Left ventricle myocardium superior (tissue), 1 donor: ENCODE measurements around the gene PTPRN2. TPM values are rescaled to one million over a fixed set of nuclear protein-coding genes. Genes with fewer than 3 reads are reported as not detected.
"Not testable (repeated sequence)": the region's sequence is repeated elsewhere in the genome, so short reads cannot be mapped to it uniquely, and the experiment has no call there.

Experiments used
- ATAC-seq: fragments of 200-7000 bp; cut with Tn5 transposase; one replicate; pipeline ENCODE4 v1.9.1; 2020; ENCODE audit warnings: mild to moderate bottlenecking, moderate library complexity
- DNase-seq: peaks from one replicate; pipeline ENCODE4 v3.0.0-alpha.2; 2020
- intact Hi-C: fragments of 100-400 bp; cut with micrococcal nuclease; formaldehyde crosslinking; loops from one replicate; pipeline ENCODE4 v1.11.0; 2022
- total RNA-seq: library from RNA; stranded (reverse); fragmentation: NEBNext Ultra II Directional; extraction: Animal tissue kit (Norgen Biotek cat#: 25700); gene quantifications from one replicate; pipeline ENCODE4 v1.2.1, GENCODE V29; 2021
- donor health status: DM: no; HTN: yes; CAD: no; lungs with severe emphysema.

The PTPRN2 gene
- total RNA-seq, 1 donor from 2014 or later = 1.3 TPM

DNA sequence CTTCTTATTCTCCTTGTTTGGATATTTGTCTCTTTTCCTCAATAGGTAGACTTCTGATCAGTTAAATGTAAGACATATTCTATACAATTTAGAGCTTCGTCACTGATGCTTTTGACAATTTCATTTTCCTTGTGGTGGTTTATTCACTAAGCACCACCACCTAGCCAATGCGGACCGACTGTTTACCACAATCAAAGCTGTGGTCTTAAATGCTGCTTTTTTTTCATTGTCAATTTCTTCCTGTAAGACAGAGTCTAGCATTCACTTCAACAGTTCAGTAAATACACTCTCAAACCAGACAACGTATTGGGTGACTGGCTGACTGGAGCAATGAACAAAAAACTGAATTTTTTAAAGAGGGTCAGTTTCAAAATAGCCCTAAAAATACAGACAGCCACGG is 1011.8 kb downstream of the PTPRN2 start:
- DNase-seq (no peak), ATAC-seq (no peak)
- intact Hi-C loops = no loop called here

DNA sequence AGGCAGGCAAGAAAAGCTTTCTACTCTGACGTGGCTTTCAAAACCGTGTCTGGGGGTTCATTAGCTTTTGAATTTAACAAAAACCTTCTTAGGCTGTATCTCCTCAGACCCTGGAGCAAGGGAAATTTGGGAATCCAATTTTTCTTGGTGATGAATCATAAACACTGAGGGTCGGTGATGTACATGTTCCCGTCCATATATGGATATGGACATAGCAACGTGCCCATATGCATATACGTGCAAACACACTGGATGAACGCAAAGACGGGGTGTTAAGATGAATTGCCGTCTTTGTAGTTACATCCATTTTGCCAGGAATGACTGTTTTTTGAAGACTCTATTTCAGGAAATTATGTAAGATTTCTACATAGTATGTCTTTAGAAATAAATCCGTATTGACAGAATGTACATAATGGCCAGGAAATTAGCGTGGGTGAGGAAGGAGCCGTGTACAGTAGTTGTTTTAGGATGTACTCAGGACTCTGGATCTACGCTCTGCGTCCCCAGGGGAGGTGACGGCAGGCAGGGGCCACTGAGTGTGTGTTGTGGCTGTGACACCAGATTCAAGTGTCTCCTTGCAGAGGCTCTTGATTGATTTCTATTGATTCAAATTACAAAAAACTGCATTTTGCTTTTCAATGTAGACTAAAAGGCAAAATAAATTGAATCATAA is 1012.6 kb downstream of the PTPRN2 start:
- DNase-seq = no peak
- no peak for ATAC-seq
- intact Hi-C loops = no loop called here

DNA sequence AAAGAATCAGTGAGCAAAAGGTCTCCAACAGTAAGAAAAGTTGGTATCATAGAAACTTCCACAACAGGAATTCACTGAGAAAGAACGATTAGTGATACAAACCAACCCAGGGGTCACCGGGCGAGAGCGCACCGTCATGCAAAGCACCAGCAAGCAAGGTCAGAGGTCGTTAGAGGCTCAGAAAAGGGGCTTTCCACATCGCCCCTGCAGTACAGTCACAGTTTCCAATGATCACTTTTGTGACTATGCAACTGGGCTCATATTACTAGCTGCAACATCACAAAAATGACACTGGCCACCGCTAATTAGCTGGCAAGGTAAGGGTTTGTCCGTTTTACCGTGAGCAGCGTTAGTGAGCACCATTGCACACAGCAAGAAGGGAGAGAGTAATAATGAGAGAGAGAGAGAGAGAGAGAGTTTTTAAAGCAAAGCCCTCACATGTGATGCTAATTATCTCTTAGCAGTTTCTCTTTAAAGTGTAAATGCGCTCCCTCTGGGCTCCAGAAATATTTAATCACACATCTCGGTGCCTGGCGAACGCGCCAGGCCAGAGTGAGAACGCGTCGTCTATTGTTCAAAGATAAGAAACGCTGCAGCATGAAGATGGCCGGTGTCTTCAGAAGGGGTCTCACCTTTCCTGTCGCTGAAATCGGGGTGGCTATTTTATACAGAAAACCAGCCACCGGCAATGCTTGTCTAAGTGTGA is 1013.4 kb downstream of the PTPRN2 start:
- ATAC-seq = no peak
- no peak for DNase-seq
- intact Hi-C loops = no loop called here

DNA sequence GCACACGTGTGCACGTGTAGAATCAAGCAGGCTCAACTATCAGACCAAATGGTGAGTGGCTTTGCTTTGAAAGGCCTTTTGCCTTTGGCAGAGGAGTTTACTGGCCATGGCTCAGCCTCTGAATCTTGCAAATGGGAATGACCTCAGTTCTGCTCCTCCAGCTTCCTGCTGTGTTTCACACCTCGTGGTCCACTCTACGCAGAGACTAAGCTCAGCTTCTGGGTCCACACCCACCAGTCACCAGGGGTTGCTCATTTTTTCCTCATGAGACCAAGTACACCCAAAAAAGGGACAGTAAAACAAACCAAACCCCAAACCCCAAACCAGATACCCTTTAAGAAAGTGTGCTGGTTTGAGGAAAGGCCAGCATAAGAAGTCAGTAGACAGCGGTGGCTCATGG is 1014.4 kb downstream of the PTPRN2 start:
- intact Hi-C loops = no loop called here
- DNase-seq (no peak), ATAC-seq (no peak)

DNA sequence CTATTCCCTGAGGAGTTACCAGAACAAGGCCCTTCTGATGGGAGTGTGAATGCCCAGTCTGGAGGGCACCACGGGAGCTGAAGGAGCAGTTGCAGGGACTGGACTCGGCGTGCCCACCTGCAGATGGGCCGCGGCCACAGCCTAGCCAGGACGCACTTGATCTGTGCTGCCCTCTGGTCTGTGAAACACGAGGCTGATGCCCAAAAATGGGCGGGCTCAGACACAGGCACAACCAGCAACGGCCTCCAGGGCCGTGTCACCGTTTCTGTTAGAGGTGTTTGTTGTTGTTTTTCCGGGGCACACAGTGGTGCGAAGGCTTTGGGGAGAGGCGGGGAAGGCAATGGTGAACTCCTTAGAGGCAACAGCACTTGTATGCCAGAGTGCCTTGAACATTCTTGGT is 1015.0 kb downstream of the PTPRN2 start:
- intact Hi-C loops = no loop called here
- ATAC-seq (no peak), DNase-seq (peak; percentile 3)

DNA sequence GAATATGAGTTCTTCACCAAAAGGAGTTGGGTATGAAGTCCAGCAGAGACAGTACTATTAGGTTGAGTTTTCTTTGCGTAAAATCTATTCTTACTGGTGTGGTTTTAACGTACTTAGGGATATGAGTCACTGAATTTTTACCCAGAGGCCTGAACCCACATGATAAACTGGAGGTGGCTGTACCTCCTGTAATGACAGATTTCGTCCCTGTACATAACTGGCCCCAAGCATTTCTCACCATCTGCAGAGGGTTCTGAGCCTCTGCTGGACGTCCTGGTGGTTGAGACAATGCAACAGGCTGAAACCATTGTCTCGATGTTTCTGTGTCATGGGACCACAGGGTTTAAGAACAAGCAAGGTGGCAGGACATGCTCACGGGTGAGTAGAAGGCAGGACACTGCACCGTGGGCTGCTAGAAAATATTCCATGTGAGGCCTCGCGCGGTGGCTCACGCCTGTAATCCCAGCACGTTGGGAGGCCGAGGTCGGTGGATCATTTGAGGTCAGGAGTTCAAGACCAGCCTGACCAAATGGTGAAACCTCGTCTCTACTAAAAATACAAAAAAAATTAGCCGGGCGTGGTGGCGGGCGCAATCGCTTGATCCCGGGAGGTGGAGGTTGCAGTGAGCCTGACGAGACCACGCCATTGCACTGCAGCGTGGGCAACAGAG is 1017.0 kb downstream of the PTPRN2 start:
- peak; percentile 13 for DNase-seq
- intact Hi-C loops = no loop called here
- no peak for ATAC-seq

DNA sequence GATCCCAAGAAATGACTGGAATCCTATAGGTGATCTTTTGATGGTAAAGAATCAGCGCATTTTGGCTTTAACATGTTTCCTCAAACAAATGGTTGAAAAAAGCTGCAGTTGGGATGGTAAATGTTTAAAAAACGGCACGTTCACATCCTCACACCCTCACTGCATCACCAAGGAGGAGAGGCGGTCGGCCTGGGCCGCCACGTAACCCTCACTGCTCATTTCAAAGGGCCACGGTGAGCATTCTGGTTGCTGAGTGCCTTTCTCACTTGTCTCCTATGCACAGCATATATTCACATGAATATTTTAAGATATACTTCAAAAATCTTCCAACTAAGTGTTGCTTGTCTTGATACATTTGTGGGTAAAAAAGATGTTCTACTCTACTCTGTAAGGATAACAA is 1017.7 kb downstream of the PTPRN2 start:
- DNase-seq (no peak), ATAC-seq (no peak)

DNA sequence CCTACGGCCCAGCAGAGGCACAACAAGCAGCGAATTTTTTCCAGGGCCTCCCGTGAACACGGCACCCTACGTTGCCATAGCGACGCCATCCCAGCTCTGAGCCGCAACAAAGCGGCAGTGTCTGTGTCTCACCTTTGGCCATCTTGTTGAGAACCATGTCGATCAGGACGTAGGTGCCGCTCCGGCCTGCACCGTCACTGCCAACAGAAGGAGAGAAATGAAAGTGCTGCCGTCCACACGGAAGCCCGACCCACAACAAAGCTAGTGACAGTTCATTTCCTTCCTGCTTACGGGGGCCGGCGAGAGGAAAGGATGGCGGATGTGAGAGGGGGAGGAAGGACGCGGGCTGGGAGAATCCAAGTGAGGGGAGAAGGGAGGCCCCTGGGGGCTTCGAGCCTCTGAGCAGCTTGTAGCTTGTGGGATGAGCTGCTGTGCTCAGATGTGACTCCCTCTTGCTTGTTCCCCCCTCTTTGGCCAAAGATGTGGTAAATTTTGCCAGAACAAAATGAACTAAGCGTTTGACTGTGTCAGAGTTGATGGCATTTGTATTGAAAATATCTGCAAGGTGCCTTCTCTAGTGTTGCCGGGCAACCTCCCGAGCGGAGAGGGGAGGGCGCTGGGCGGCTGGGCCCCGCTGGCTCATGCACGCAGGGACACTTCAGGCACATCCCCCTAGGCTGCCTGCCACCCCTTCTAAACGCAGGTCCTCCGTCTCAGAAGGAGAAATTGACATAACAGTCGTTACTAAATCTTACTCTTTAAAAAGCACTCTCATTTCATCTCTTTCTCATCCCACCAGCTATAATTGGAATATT is 1018.6 kb downstream of the PTPRN2 start:
- ATAC-seq (peak; percentile 86), DNase-seq (peak; percentile 68)
- intact Hi-C loops = no loop called here

More for the DNA sequence above, 1017.7 kb downstream of the PTPRN2 start:
- intact Hi-C loops = no loop called here

DNA sequence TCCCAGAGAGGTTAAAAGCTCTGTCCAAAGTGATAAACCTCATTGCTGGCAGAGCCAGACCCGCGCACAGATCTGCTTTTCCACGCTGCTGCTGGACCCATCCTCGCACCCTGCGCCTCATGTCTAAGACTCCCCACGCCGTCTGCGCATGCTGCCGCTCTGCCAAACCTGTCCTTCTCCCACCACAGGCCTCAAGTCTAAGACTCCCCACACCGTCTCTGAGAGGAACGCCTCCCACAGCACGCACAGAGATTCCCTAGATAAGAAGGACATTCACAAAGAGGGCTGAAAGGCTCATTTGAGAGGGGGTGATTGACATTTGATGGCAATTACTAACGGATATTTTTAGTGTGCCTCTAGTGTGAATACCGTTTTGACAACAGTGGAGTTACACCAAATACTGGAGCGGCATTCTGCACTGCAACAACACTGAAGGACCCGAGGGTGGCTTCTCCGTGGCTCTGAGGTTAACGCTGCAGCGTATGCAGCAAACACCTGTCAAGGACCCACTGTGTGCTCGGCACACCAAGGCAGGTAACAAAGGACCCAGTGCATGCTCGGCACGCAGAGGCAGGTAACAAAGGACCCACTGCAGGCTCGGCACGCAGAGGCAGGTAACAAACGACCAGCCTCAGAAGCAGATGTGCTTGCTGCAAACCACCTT is 1019.4 kb downstream of the PTPRN2 start:
- no peak for ATAC-seq
- DNase-seq = peak; percentile 20
- intact Hi-C loops = no loop called here

DNA sequence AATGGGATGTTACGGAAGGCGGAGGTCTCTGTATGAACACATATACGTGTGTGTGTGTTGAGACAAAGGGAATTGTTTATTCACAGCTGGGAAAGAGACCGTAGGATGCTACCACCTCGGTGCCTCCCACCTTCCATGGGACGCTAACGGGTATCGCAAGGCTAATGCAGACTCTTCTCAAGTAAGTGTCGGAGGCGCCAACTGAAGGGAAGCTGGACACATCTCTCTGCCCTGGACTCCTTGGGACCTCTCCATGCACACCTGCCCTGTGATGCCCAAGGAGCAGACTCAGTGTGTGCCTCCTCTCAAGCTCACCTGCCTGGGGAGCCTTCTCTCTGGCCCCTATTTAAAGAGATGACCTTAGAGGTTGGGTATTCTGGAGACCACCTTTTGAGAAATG is 1020.0 kb downstream of the PTPRN2 start:
- DNase-seq = peak; percentile 9

DNA sequence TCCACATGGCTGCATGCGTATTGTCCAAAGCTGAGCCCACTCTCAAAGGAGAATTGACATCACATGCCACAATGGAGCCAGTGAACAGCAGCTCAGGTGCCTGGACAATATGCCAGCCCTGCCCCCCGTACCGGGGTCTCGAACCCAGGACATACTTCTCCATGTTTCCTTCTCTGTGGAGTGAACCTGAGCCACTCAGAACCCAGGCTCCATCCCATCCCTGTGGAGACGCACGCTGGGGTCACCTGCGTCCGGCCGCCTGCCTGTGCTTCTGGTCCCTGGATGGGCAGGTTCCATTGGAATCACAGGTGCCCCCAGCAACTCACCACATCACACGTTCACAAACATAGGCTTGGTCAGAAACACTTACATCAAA is 1021.0 kb downstream of the PTPRN2 start:
- peak; percentile 18 for DNase-seq

More for the DNA sequence above, 1020.0 kb downstream of the PTPRN2 start:
- ATAC-seq = no peak
- intact Hi-C loops = no loop called here

DNA sequence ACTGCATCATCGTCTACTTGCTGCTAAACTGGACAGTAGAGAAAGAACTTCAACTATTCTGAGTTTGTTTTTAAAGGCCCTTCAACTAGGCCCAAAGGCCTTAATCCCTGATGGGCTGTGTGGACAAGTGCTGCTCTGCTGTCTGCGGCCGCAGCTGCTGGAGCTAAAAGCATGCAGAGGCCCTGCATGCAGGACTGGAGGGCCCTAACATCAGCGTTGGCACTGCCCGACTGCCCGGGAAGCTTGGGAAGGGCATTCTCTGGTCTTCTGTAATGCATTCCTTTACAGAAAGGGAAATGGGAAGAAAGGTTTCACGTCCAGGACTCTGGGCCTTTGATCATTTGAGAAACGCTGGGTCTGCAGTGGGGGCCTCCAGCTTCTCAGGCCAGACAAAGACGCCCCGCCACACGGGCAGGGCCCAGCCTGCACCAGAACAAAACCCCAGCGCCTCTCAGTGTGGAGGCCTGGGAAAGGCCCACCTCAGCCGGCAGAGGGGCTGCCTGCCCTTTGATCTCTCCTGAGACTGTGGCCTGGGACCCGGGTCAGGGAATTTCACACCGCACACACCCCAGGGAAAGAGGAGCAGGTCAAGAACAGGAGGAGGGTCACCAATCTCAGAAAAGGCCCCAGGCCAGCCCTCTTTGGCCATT is 1021.5 kb downstream of the PTPRN2 start:
- intact Hi-C loops = no loop called here
- ATAC-seq = no peak
- peak; percentile 12 for DNase-seq

More for the DNA sequence above, 1021.0 kb downstream of the PTPRN2 start:
- intact Hi-C loops = no loop called here
- no peak for ATAC-seq

DNA sequence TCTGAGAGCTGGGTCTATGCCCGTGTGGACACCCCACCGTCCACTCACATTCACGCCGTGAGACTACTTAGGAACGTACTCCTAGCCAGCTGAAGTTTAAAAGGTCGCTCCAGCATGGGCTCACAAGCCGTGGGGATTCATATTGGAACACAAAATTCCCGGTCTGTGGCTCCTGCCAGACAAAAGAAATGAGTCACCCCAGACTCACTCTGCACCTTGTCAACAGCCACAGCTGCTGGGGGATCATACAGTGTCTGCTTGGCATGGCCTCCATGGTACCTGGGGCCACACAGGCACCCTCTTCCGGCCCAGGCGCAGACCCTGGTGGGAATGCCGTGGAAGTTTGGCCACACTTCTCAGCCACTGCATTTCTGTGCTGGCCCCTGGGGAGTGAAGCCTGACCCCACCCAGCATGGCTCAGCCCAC is 1022.4 kb downstream of the PTPRN2 start:
- intact Hi-C loops = no loop called here
- peak; percentile 13 for DNase-seq
- ATAC-seq = no peak

DNA sequence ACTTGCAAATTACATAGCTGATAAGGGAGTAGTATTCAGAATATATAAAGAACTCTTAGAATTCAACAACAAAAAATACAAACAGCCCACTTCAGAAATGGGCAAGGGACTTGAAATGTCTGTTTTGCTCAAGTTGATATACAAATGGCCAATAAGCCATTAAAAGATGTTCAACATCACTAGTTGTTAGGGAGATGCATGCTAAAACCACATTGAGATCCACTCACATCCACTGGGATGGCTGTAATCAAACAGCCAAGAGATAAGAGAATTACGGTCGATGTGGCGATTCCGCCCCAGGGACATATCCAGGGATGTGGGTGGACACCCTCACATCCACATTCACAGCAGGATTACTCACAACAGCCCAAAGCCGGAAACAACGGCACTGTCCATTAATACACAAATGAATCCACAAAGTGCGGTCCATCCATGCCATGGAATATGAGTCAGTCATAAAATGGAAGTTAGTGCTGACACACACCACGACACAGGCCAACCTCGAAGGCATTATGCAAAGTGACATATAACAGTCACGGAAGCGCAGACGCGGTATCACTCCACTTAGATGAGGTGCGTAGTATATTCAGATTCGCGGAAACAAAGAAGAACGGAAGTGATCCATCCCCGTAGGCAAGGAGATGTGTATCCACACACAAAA is 1023.0 kb downstream of the PTPRN2 start:
- DNase-seq (peak; percentile 3), ATAC-seq (no peak)
- intact Hi-C loops = no loop called here

DNA sequence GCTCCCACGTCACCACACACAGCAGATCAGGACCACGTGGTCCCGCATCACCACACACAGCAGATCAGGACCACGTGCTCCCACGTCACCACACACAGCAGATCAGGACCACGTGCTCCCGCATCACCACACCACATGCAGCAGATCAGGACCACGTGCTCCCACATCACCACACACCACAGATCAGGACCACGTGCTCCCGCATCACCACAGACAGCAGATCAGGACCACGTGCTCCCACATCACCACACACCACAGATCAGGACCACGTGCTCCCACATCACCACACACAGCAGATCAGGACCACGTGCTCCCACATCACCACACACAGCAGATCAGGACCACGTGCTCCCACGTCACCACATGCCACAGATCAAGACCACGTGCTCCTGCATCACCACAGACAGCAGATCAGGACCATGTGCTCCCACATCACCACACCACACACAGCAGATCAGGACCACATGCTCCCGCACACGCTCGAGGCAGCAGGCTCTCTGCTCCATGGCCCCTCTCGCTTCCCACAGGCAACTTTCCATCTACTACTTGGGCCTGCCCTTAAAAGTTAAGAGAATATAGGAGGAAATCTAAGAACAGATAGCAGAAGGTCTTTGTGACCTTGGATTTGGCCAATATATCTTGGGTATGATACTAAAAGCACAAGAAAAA is 1024.0 kb downstream of the PTPRN2 start:
- intact Hi-C loops, ATAC-seq: not testable (repeated sequence)
- peak; percentile 5 for DNase-seq

DNA sequence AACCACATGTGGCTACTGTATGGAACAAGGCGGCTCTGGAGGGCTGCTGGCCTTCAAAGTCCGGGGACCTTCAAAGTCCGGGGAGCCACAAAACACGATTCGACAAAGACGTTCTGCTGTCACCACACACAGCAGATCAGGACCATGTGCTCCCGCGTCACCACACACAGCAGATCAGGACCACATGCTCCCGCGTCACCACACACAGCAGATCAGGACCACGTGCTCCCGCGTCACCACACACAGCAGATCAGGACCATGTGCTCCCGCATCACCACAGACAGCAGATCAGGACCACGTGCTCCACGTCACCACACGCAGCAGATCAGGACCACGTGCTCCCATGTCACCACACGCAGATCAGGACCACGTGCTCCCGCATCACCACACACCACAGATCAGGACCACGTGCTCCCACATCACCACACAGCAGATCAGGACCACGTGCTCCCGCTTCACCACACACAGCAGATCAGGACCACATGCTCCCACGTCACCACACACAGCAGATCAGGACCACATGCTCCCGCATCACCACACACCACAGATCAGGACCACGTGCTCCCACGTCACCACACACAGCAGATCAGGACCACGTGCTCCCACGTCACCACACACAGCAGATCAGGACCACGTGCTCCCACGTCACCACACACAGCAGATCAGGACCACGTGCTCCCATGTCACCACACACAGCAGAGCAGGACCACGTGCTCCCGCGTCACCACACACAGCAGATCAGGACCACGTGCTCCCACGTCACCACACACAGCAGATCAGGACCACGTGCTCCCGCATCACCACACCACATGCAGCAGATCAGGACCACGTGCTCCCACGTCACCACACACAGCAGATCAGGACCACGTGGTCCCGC is 1024.9 kb downstream of the PTPRN2 start:
- ATAC-seq, intact Hi-C loops: not testable (repeated sequence)
- peak; percentile 5 for DNase-seq
